GM12878 (cell line): ENCODE results near the gene TOR2A. TPM values are rescaled to one million over a fixed set of nuclear protein-coding genes. Genes with fewer than 3 reads are reported as not detected.

Experiments
- ATAC-seq: fragments of 200-7000 bp; cut with Tn5 transposase; 3 replicates; pipeline ENCODE4 v1.9.1; 2020; ENCODE audit warnings: mild to moderate bottlenecking, moderate library complexity
- BruUV-seq: library from RNA; stranded (reverse); fragments of 400-500 nt; replicated peaks from 2 replicates; lab custom pipeline; 2021; lab: Mats Ljungman, UMichigan
- CTCF ChIA-PET: fragments of 300-600 bp; sonication (Branson Sonifier 250); formaldehyde crosslinking; extraction: SDS; loops from one replicate; lab custom pipeline; 2021; ENCODE audit warnings: inconsistent platforms; lab: Yijun Ruan, JAX
- POLR2A ChIA-PET: fragments of 350-600 bp; formaldehyde crosslinking; extraction: SDS; loops from one replicate; lab custom pipeline; 2021; ENCODE audit warnings: inconsistent platforms; lab: Charles Lee
- RAD21 ChIA-PET: fragments of 300-600 bp; sonication (Branson Sonifier 250); formaldehyde crosslinking; loops from one replicate; lab custom pipeline; 2023; ENCODE audit warnings: antibody characterized with exemption; ENCODE audit not compliant: unreplicated experiment; lab: Charles Lee
- SMC1A ChIA-PET: fragments of 300-600 bp; sonication (Branson Sonifier 250); formaldehyde crosslinking; loops from one replicate; lab custom pipeline; 2023; ENCODE audit not compliant: unreplicated experiment, uncharacterized antibody; lab: Charles Lee
- DNase-seq: peaks from one replicate; pipeline ENCODE4 v3.0.0-alpha.2; 2011; ENCODE audit warnings: low read depth, low spot score
- FAIRE-seq: peaks from 3 replicates; lab custom pipeline; 2011; peaks lifted over from hg19 to GRCh38; lab: Jason Lieb, UNC
- H2AFZ ChIP-seq: 2 replicates; pipeline ENCODE4 v1.6.0; 2011; ENCODE audit warnings: low read depth, low read length, control low read depth; ENCODE audit not compliant: control insufficient read depth
- H3K27ac ChIP-seq: 2 replicates; pipeline ENCODE4 v1.5.1; 2011; ENCODE audit warnings: control low read depth; ENCODE audit not compliant: control insufficient read depth, insufficient read depth
- H3K27me3 ChIP-seq, 2 experiments: replicated peaks in 1 of 2; 2 replicates each; pipeline versions ENCODE4 v1.6.0 to v1.6.1; 2011; ENCODE audit warnings: low read length in 1 of 2; ENCODE audit not compliant: control insufficient read depth in 2 of 2, insufficient read depth in 2 of 2
- H3K36me3 ChIP-seq, 2 experiments: 2 replicates each; pipeline ENCODE4 v1.5.1; 2011; ENCODE audit warnings: low read length in 1 of 2; ENCODE audit not compliant: control insufficient read depth in 2 of 2, insufficient read depth in 2 of 2
- H3K4me1 ChIP-seq: 2 replicates; pipeline ENCODE4 v1.6.1; 2011; ENCODE audit warnings: mild to moderate bottlenecking, low read length, moderate library complexity, mixed read lengths; ENCODE audit not compliant: control insufficient read depth, insufficient read depth
- H3K4me2 ChIP-seq: 2 replicates; pipeline ENCODE4 v1.6.0; 2011; ENCODE audit warnings: control low read depth; ENCODE audit not compliant: control insufficient read depth, insufficient read depth
- H3K4me3 ChIP-seq: fragments of 200-600 bp; sonication (generic); 2 replicates; pipeline ENCODE4 v1.5.1; 2016
- H3K79me2 ChIP-seq: 2 replicates; pipeline ENCODE4 v1.6.0; 2011; ENCODE audit warnings: low read length; ENCODE audit not compliant: control insufficient read depth, insufficient read depth
- H3K9ac ChIP-seq: 2 replicates; pipeline ENCODE4 v1.8.0; 2011; ENCODE audit warnings: low read length, control low read depth, mixed read lengths; ENCODE audit not compliant: control insufficient read depth, insufficient read depth
- H3K9me3 ChIP-seq: replicated peaks from 3 replicates; pipeline ENCODE4 v1.5.1; 2011; ENCODE audit warnings: mild to moderate bottlenecking, low read length; ENCODE audit not compliant: control insufficient read depth, insufficient read depth
- H4K20me1 ChIP-seq: 2 replicates; pipeline ENCODE4 v1.6.0; 2011; ENCODE audit not compliant: control insufficient read depth, insufficient read depth
- BHLHE40 ChIP-seq, 2 experiments: fragments of 450-650 bp in 1 of 2; IDR thresholded peaks; 2 replicates each; pipeline ENCODE4 v1.6.1; 2011 to 2017; ENCODE audit warnings: low read depth in 2 of 2, borderline replicate concordance in 1 of 2, improper control_type of control experiment in 1 of 2, low read length in 1 of 2, mild to moderate bottlenecking in 1 of 2
- CBFB ChIP-seq: IDR thresholded peaks from 2 replicates; pipeline ENCODE4 v1.6.1; 2016; ENCODE audit warnings: antibody characterized with exemption, low read depth
- CBX5 ChIP-seq: sonication (generic); IDR thresholded peaks from 2 replicates; pipeline ENCODE4 v1.6.1; 2016; ENCODE audit warnings: low read depth, moderate library complexity, mild to moderate bottlenecking, inconsistent platforms
- CTCF ChIP-seq, 3 experiments: IDR thresholded peaks in 2 of 3; conservative IDR thresholded peaks in 1 of 3; 2 replicates each; pipeline ENCODE4 v1.5.1; 2011; ENCODE audit warnings: low read depth in 3 of 3, low read length in 3 of 3, mild to moderate bottlenecking in 3 of 3, control low read depth in 2 of 3, moderate library complexity in 2 of 3, inconsistent platforms in 1 of 3, mixed read lengths in 1 of 3; ENCODE audit not compliant: control insufficient read depth in 2 of 3, insufficient read depth in 1 of 3; ENCODE audit errors: extremely low read depth in 1 of 3
- EZH2 ChIP-seq: IDR thresholded peaks from 2 replicates; pipeline ENCODE4 v1.6.1; 2012; ENCODE audit warnings: low read depth, mild to moderate bottlenecking, control low read depth, inconsistent platforms, low read length, borderline replicate concordance; ENCODE audit not compliant: control insufficient read depth
- HDAC2 ChIP-seq: fragments of 200-600 bp; sonication (generic); IDR thresholded peaks from 2 replicates; pipeline ENCODE4 v1.6.1; 2017
- NFXL1 ChIP-seq: fragments of 450-650 bp; IDR thresholded peaks from 2 replicates; pipeline ENCODE4 v1.6.1; 2017; ENCODE audit warnings: antibody characterized with exemption, mild to moderate bottlenecking, borderline replicate concordance
- NFYA ChIP-seq: IDR thresholded peaks from 2 replicates; pipeline ENCODE4 v1.6.1; 2011; ENCODE audit warnings: low read depth, mild to moderate bottlenecking, low read length, improper control_type of control experiment, borderline replicate concordance
- NFYB ChIP-seq: IDR thresholded peaks from 2 replicates; pipeline ENCODE4 v1.6.1; 2011; ENCODE audit warnings: low read depth, mild to moderate bottlenecking, low read length, improper control_type of control experiment, moderate library complexity; ENCODE audit not compliant: insufficient read depth
- PAX8 ChIP-seq: fragments of 450-650 bp; IDR thresholded peaks from 2 replicates; pipeline ENCODE4 v1.6.1; 2017; ENCODE audit warnings: mild to moderate bottlenecking, moderate library complexity
- POU2F2 ChIP-seq: IDR thresholded peaks from 3 replicates; pipeline ENCODE4 v1.6.1; 2011; ENCODE audit warnings: low read depth, mild to moderate bottlenecking, low read length, borderline replicate concordance
- SIN3A ChIP-seq: IDR thresholded peaks from 2 replicates; pipeline ENCODE4 v1.6.1; 2012; ENCODE audit warnings: low read depth, low read length, improper control_type of control experiment
- SIX5 ChIP-seq: IDR thresholded peaks from 2 replicates; pipeline ENCODE4 v1.6.1; 2011; ENCODE audit warnings: mild to moderate bottlenecking, low read depth, low read length, moderate library complexity; ENCODE audit not compliant: severe bottlenecking
- SREBF1 ChIP-seq: IDR thresholded peaks from 2 replicates; pipeline ENCODE4 v1.6.1; 2012; ENCODE audit warnings: mild to moderate bottlenecking, low read length
- ZNF217 ChIP-seq: fragments of 450-650 bp; IDR thresholded peaks from 2 replicates; pipeline ENCODE4 v1.6.1; 2017; ENCODE audit warnings: antibody characterized with exemption, mild to moderate bottlenecking
- ZNF687 ChIP-seq: fragments of 450-650 bp; IDR thresholded peaks from 2 replicates; pipeline ENCODE4 v1.6.1; 2017; ENCODE audit warnings: mild to moderate bottlenecking, moderate library complexity
- ZSCAN29 ChIP-seq: fragments of 450-650 bp; IDR thresholded peaks from 2 replicates; pipeline ENCODE4 v1.6.1; 2017; ENCODE audit warnings: mild to moderate bottlenecking, moderate library complexity
- WGBS: methylation state at CpG from one replicate; pipeline ENCODE4 v1.1.6; 2016; ENCODE audit warnings: low lambda C conversion rate; ENCODE audit not compliant: insufficient replicate concordance, insufficient coverage; ENCODE audit errors: missing lambda C conversion rate; 5-methylcytosine and 5-hydroxymethylcytosine counted together
- in situ Hi-C: fragments of 300-500 bp; cut with MboI; formaldehyde crosslinking; loops from 9 replicates; pipeline ENCODE4 v1.14.3; 2018; ENCODE audit warnings: mixed read lengths
- intact Hi-C: fragments of 100-400 bp; cut with micrococcal nuclease; formaldehyde crosslinking; loops from one replicate; pipeline ENCODE4 v1.14.2; 2022; ENCODE audit not compliant: unreplicated experiment
- polyA plus RNA-seq, 11 experiments: library from polyadenylated mRNA; depleted of rRNA in 4 of 11; unstranded in 6 of 11; stranded (reverse) in 5 of 11; fragments of >200 nt; fragmentation: Nextera tagmentation in 4 of 11; fragmentation: Illumina TruSeq in 1 of 11; extraction: Ambion mirVana in 4 of 11; extraction: Trizol in 1 of 11; gene quantifications; 1 replicate in 1 of 11; 2 replicates in 10 of 11; pipeline versions ENCODE4 v1.2.1 to v1.2.3, GENCODE V29; 2011 to 2016; ENCODE audit warnings: inconsistent platforms in 2 of 11, missing spikeins in 2 of 11, low read depth in 1 of 11
- total RNA-seq, 4 experiments: library from RNA; depleted of rRNA in 3 of 4; stranded (reverse); fragments of >200 nt in 3 of 4; fragmentation: Illumina TruSeq in 1 of 4; extraction: Trizol in 1 of 4; gene quantifications; 2 replicates each; pipeline versions ENCODE4 v1.2.1 to v1.2.3, GENCODE V29; 2013 to 2021

The TOR2A gene
- total and polyA plus RNA-seq, 10 of the 15 experiments (the other 5 are each of a cell fraction or from before 2014, with no cell fraction given) = 0.52 to 23.7 (median 8.5) TPM

- TF ChIP-seq PAX8 (no peak), EZH2 (no peak), NFXL1 (no peak), NFYB (no peak), CBX5 (no peak), SREBF1 (no peak)
- TF ChIP-seq, all 136 proteins: peak for 0
Measured at GRCh38 chr9:127772603-127773002, 37.5 kb upstream of the TOR2A start (continued).

GRCh38 chr9:127771570-127772189, 36.6 kb upstream of the TOR2A start:
- ATAC-seq (no peak), DNase-seq (no peak), FAIRE-seq (no peak)
- peak overlapping the region; percentile 28; the same call in 1 of the 2 replicates for H3K27ac ChIP-seq
- H3K9me3 ChIP-seq = no peaks in the 10 kb centered on the region
- intact Hi-C loops (no loop called here), in situ Hi-C loops (no loop called here)
- H3K79me2 ChIP-seq = peaks cover 22% of the 10 kb centered on the region
- H2AFZ ChIP-seq = peak overlapping the region; percentile 37
- H3K4me3 ChIP-seq = peak overlapping the region; percentile 37; the same call in 1 of the 2 replicates
- ChIA-PET POLR2A (interaction anchor here (0.5 to 3.6 kb wide), 16 partner anchors 9 to 1750 kb away, joined by 3 to 42 read pairs (median 5); partner anchors contain the start of genes CDK9, FPGS, ST6GALNAC4 and TOR2A), RAD21 (interaction anchor here (0.9 to 7.6 kb wide), 10 partner anchors 8 to 224 kb away, joined by 3 to 61 read pairs (median 7); partner anchors contain the start of genes CDK9, ST6GALNAC4 and TOR2A), SMC1A (interaction anchor here (0.6 to 1.9 kb wide), 8 partner anchors 8 to 150 kb away, joined by 3 to 26 read pairs (median 4); partner anchors contain the start of genes CDK9 and TOR2A), CTCF (interaction anchor here (0.5 to 9.2 kb wide), 9 partner anchors 10 to 161 kb away, joined by 3 to 75 read pairs (median 4); partner anchors contain the start of genes CDK9, ST6GALNAC4 and TOR2A)
- no TSS peak for BruUV-seq
- H3K4me1 ChIP-seq = peaks cover 24% of the 10 kb centered on the region
- no peaks in the 10 kb centered on the region for H3K27me3 ChIP-seq
- H3K4me2 ChIP-seq = peak overlapping the region; percentile 65
- H3K36me3 ChIP-seq = peaks cover 4 to 26% of the 10 kb centered on the region in 2 experiments
- H3K9ac ChIP-seq = no peak overlapping the region
- H4K20me1 ChIP-seq = peaks cover 3% of the 10 kb centered on the region; the same call in 1 of the 2 replicates
- WGBS = 15% methylated on average over 7 of the region's 19 CpGs
- TF ChIP-seq CTCF (IDR thresholded peaks at IDR 0.05 in 2 of 3, conservative IDR thresholded peaks at IDR 0.05 in 1 of 3; ENCODE audit: control insufficient read depth in 2 of 3, extremely low read depth in 1 of 3, insufficient read depth in 1 of 3, low read depth in 3 of 3, low read length in 3 of 3) (no peak), HDAC2 (no peak), ZSCAN29 (no peak), ZNF687 (no peak), POU2F2 (no peak), ZNF217 (no peak), BHLHE40 (IDR thresholded peaks at IDR 0.05; ENCODE audit: borderline replicate concordance in 1 of 2, low read depth in 2 of 2, low read length in 1 of 2) (no peak), SIX5 (no peak), NFYB (no peak), CBFB (no peak), NFYA (no peak), SIN3A (no peak)
